HG03442 (cell line): ENCODE results near the gene GPR26.

ENCODE experiments used
- ATAC-seq: cut with Tn5 transposase; IDR thresholded peaks from one replicate; pipeline ENCODE4 v1.9.1; 2021; ENCODE audit warnings: mild to moderate bottlenecking, moderate library complexity; ENCODE audit not compliant: unreplicated experiment

Gene GPR26

GRCh38 chr10:123645016-123645415 is 21.1 kb upstream of the GPR26 start:
- ATAC-seq = no peak

GRCh38 chr10:123645615-123646014 is 20.5 kb upstream of the GPR26 start:
- ATAC-seq = no peak

GRCh38 chr10:123648595-123648994 is 17.6 kb upstream of the GPR26 start:
- ATAC-seq = no peak

GRCh38 chr10:123649676-123650075 is 16.5 kb upstream of the GPR26 start:
- ATAC-seq = no peak

GRCh38 chr10:123651421-123652047 is 14.6 kb upstream of the GPR26 start:
- ATAC-seq = no peak

GRCh38 chr10:123655751-123656150 is 10.4 kb upstream of the GPR26 start:
- no peak for ATAC-seq

- no peak for ATAC-seq
Observed at GRCh38 chr10:123663522-123663921, 2.6 kb upstream of the GPR26 start.

GRCh38 chr10:123665491-123666286 is 466 bp upstream of the GPR26 start:
- ATAC-seq = no peak

- no peak for ATAC-seq
Observed at GRCh38 chr10:123669886-123670285, 3.7 kb downstream of the GPR26 start.

GRCh38 chr10:123673198-123673597 is 7.0 kb downstream of the GPR26 start:
- ATAC-seq = no peak

- no peak for ATAC-seq
Observed at GRCh38 chr10:123674741-123675140, 8.6 kb downstream of the GPR26 start.

- ATAC-seq = no peak
Observed at GRCh38 chr10:123675811-123676210, 9.7 kb downstream of the GPR26 start.

GRCh38 chr10:123677556-123677955 is 11.4 kb downstream of the GPR26 start:
- no peak for ATAC-seq

- ATAC-seq = no peak
Observed at GRCh38 chr10:123678376-123678775, 12.2 kb downstream of the GPR26 start.

GRCh38 chr10:123681285-123681684 is 15.1 kb downstream of the GPR26 start:
- ATAC-seq = no peak

GRCh38 chr10:123682477-123682876 is 16.3 kb downstream of the GPR26 start:
- no peak for ATAC-seq

- no peak for ATAC-seq
Observed at GRCh38 chr10:123683459-123683858, 17.3 kb downstream of the GPR26 start.

- ATAC-seq = no peak
Observed at GRCh38 chr10:123683865-123684264, 17.7 kb downstream of the GPR26 start.

- no peak for ATAC-seq
Observed at GRCh38 chr10:123685260-123685659, 19.1 kb downstream of the GPR26 start.

- ATAC-seq = no peak
Observed at GRCh38 chr10:123687758-123688157, 21.6 kb downstream of the GPR26 start.

- no peak for ATAC-seq
Observed at GRCh38 chr10:123689880-123690279, 23.7 kb downstream of the GPR26 start.

- ATAC-seq = no peak
Observed at GRCh38 chr10:123703195-123703790, 37.1 kb downstream of the GPR26 start.
